PFSK-1 (cell line): ENCODE data around the gene GPR107.

ENCODE experiments used
- FOXP2 ChIP-seq: optimal IDR thresholded peaks from 2 replicates; pipeline ENCODE3; 2011; ENCODE audit warnings: borderline replicate concordance, control low read depth, inconsistent platforms; ENCODE audit not compliant: insufficient read depth; ENCODE audit errors: extremely low read length, extremely low read depth
- POLR2AphosphoS5 ChIP-seq: IDR thresholded peaks from 2 replicates; pipeline ENCODE4 v1.6.1; 2012; ENCODE audit warnings: low read depth, mild to moderate bottlenecking, control low read depth, low read length, moderate library complexity
- SIN3A ChIP-seq: IDR thresholded peaks from 2 replicates; pipeline ENCODE4 v1.6.1; 2012; ENCODE audit warnings: mild to moderate bottlenecking, low read length, moderate library complexity, borderline replicate concordance; ENCODE audit not compliant: insufficient read depth
- TAF1 ChIP-seq: IDR thresholded peaks from 2 replicates; pipeline ENCODE4 v1.6.1; 2012; ENCODE audit warnings: low read length, control low read depth, borderline replicate concordance; ENCODE audit not compliant: insufficient read depth
- TF ChIP-seq, protein P1 (sequence below), 2 experiments: IDR thresholded peaks; 2 replicates each; pipeline versions ENCODE4 v1.6.1 to v1.8.0; 2011 to 2012; ENCODE audit warnings: low read depth in 2 of 2, low read length in 2 of 2, control low read depth in 1 of 2, inconsistent platforms in 1 of 2, mild to moderate bottlenecking in 1 of 2, moderate library complexity in 1 of 2; ENCODE audit not compliant: insufficient read depth in 1 of 2

DNA sequence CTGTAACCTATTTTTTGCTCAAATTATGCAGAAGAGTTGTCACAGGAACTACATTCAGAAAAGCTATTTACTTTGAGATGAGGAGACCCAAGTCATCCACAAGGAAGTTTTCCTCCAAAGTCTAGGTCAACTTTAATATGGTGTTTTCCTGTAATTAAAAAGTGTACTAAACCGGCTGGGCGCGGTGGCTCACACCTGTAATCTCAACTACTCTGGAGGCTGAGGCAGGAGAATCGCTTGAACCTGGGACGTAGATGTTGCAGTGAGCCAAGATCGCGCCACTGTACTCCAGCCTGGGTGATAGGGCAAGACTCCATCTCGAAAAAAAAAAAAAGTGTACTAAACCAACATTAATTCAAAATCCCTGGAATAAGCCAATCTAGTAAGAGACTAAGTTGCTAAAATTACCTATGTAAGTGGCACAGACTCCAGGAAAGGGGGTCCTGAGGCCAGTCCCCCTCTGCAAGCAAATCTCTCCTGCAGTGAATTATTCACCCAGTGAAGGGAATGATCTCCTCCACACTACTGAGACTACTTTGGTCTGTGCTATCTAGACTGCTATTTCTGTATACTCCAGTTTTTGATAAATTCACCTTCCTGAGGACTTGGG is 49.7 kb upstream of the GPR107 start:
- TF ChIP-seq, protein P1, sequence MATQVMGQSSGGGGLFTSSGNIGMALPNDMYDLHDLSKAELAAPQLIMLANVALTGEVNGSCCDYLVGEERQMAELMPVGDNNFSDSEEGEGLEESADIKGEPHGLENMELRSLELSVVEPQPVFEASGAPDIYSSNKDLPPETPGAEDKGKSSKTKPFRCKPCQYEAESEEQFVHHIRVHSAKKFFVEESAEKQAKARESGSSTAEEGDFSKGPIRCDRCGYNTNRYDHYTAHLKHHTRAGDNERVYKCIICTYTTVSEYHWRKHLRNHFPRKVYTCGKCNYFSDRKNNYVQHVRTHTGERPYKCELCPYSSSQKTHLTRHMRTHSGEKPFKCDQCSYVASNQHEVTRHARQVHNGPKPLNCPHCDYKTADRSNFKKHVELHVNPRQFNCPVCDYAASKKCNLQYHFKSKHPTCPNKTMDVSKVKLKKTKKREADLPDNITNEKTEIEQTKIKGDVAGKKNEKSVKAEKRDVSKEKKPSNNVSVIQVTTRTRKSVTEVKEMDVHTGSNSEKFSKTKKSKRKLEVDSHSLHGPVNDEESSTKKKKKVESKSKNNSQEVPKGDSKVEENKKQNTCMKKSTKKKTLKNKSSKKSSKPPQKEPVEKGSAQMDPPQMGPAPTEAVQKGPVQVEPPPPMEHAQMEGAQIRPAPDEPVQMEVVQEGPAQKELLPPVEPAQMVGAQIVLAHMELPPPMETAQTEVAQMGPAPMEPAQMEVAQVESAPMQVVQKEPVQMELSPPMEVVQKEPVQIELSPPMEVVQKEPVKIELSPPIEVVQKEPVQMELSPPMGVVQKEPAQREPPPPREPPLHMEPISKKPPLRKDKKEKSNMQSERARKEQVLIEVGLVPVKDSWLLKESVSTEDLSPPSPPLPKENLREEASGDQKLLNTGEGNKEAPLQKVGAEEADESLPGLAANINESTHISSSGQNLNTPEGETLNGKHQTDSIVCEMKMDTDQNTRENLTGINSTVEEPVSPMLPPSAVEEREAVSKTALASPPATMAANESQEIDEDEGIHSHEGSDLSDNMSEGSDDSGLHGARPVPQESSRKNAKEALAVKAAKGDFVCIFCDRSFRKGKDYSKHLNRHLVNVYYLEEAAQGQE (IDR thresholded peaks at IDR 0.05; ENCODE audit: insufficient read depth in 1 of 2, low read depth in 2 of 2, low read length in 2 of 2), result no peak
- TF ChIP-seq POLR2AphosphoS5 (no peak), TAF1 (no peak), SIN3A (no peak), FOXP2 (no peak)
